Measurements from ENCODE around the gene TNS2. TPM values are rescaled to one million over a fixed set of nuclear protein-coding genes. Genes with fewer than 3 reads are reported as not detected.

The TNS2 gene
- total and polyA plus RNA-seq, 2 of the 13 experiments (the other 11 are each of a cell fraction or from before 2014, with no cell fraction given): 8.9 to 20.4 TPM

DNA sequence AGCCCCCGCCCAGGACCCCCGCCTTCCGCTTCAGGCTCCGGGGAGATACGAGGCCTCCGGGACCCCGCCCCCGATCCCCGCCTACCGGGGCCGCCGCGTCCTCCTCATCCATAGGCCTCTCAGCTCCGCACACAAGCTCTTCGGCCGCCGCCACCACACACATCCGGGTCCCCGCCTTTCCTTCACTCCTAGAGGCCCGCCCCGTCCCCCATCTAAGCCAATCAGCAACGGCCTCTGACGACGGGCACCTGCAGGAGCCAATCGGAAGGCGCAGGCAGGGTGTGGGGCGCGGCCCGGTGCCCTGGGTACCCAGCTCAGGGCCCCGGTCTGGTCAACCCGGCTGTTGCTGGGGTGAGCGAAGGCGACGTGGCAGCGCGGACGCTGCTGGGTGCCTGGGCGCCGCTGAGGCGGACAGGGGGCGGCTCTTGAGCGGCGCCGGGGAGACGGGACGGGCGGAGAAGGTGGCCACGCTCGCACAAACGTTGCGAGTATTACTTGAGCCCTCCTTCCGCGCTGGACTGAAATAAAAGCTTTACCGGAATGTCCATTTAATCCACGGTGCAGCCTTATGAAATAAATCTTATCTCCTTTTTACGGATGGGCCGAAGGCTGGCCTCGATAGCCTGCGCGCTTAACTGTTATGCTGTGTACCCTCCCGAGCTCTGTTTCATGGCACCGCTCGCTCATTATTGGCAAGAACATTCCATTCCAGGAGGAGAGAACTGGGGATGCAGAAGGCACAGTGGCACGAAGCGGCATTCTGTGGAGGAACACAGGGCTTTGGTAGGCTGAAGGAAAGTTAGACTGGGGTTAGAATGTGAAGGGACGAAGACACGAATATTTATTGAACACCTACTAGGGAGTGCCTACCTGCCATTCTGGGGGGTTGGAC is 29.6 kb downstream of the TNS2 start, which contains the start of gene SPRYD3 (continued):
- TF ChIP-seq, protein P1, sequence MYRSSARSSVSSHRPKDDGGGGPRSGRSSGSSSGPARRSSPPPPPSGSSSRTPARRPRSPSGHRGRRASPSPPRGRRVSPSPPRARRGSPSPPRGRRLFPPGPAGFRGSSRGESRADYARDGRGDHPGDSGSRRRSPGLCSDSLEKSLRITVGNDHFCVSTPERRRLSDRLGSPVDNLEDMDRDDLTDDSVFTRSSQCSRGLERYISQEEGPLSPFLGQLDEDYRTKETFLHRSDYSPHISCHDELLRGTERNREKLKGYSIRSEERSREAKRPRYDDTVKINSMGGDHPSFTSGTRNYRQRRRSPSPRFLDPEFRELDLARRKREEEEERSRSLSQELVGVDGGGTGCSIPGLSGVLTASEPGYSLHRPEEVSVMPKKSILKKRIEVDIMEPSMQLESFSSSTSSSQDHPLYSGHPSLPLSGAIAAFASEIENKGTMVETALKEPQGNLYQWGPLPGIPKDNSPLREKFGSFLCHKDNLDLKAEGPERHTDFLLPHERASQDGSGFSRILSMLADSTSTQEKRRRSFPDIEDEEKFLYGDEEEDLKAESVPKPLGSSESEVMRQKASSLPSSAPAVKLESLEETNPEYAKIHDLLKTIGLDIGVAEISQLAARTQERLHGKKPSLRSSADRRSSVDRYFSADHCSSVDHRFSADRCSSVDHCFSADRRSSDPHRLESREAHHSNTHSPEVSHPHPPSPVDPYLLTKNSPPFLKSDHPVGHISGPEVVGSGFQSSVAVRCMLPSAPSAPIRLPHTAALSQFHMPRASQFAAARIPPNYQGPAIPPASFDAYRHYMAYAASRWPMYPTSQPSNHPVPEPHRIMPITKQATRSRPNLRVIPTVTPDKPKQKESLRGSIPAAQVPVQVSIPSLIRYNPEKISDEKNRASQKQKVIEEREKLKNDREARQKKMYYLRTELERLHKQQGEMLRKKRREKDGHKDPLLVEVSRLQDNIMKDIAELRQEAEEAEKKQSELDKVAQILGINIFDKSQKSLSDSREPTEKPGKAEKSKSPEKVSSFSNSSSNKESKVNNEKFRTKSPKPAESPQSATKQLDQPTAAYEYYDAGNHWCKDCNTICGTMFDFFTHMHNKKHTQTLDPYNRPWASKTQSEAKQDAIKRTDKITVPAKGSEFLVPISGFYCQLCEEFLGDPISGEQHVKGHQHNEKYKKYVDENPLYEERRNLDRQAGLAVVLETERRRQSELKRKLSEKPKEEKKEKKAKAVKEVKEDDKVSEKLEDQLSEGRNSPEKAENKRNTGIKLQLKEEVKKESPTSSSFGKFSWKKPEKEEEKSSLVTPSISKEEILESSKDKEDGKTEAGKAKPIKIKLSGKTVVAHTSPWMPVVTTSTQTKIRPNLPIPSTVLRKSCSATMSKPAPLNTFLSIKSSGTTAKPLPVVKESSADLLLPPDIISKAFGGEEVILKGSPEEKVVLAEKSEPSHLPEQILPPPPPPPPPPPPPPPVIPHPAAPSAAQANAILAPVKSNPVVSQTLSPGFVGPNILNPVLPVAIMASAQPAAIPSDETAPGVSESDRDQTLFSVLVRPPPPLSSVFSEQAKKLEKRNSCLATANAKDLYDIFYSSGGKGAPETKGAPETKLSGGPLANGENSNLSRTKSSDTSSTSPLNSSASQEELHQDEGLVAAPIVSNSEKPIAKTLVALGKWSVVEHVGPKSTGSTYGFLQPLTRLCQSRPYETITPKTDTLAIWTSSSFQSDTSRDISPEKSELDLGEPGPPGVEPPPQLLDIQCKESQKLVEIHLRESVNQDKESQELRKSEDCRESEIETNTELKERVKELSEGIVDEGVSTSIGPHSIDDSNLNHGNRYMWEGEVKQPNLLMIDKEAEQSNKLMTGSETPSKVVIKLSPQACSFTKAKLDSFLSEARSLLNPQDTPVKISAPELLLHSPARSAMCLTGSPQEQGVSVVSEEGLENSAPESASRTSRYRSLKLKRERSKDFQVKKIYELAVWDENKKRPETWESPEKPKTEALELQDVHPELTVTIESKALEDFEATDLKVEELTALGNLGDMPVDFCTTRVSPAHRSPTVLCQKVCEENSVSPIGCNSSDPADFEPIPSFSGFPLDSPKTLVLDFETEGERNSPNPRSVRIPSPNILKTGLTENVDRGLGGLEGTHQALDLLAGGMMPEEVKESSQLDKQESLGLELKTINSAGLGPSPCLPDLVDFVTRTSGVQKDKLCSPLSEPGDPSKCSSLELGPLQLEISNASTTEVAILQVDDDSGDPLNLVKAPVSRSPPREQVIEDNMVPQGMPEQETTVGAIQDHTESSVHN (CRISPR knock-in tag; IDR thresholded peaks at IDR 0.05): no peak
- TF ChIP-seq, protein P2, sequence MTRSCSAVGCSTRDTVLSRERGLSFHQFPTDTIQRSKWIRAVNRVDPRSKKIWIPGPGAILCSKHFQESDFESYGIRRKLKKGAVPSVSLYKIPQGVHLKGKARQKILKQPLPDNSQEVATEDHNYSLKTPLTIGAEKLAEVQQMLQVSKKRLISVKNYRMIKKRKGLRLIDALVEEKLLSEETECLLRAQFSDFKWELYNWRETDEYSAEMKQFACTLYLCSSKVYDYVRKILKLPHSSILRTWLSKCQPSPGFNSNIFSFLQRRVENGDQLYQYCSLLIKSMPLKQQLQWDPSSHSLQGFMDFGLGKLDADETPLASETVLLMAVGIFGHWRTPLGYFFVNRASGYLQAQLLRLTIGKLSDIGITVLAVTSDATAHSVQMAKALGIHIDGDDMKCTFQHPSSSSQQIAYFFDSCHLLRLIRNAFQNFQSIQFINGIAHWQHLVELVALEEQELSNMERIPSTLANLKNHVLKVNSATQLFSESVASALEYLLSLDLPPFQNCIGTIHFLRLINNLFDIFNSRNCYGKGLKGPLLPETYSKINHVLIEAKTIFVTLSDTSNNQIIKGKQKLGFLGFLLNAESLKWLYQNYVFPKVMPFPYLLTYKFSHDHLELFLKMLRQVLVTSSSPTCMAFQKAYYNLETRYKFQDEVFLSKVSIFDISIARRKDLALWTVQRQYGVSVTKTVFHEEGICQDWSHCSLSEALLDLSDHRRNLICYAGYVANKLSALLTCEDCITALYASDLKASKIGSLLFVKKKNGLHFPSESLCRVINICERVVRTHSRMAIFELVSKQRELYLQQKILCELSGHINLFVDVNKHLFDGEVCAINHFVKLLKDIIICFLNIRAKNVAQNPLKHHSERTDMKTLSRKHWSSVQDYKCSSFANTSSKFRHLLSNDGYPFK (CRISPR knock-in tag; IDR thresholded peaks at IDR 0.05; ENCODE audit: borderline replicate concordance): peak; percentile 59; the same call in 1 of the 2 replicates
- TF ChIP-seq ZNF75D (CRISPR knock-in tag; IDR thresholded peaks at IDR 0.05; ENCODE audit: borderline replicate concordance) (no peak), RARA (CRISPR knock-in tag; IDR thresholded peaks at IDR 0.05) (peak; percentile 39; the same call in 1 of the 2 replicates), KDM3A (CRISPR knock-in tag; IDR thresholded peaks at IDR 0.05; ENCODE audit: low read depth) (peak; percentile 63; the same call in 1 of the 2 replicates), JDP2 (CRISPR knock-in tag; IDR thresholded peaks at IDR 0.05; ENCODE audit: borderline replicate concordance) (no peak), ZNF234 (CRISPR knock-in tag; conservative IDR thresholded peaks at IDR 0.05) (no peak; the same call in 1 of the 2 replicates), ZBTB26 (CRISPR knock-in tag; IDR thresholded peaks at IDR 0.05; ENCODE audit: borderline replicate concordance) (0 out of 2 replicates have a peak, but pooled peaks have one; percentile 65), MBD4 (IDR thresholded peaks at IDR 0.05; ENCODE audit: borderline replicate concordance, low read length) (no peak), RORA (CRISPR knock-in tag; IDR thresholded peaks at IDR 0.05) (no peak), ZNF550 (CRISPR knock-in tag; IDR thresholded peaks at IDR 0.05; ENCODE audit: borderline replicate concordance) (no peak), SRY (CRISPR knock-in tag; IDR thresholded peaks at IDR 0.05) (no peak; the same call in 1 of the 2 replicates), ESRRA (CRISPR knock-in tag; IDR thresholded peaks at IDR 0.05; ENCODE audit: low read depth) (no peak), ZNF772 (CRISPR knock-in tag; IDR thresholded peaks at IDR 0.05) (peak; percentile 80; the same call in 1 of the 2 replicates), ZNF264 (CRISPR knock-in tag; IDR thresholded peaks at IDR 0.05) (no peak), ZNF703 (CRISPR knock-in tag; IDR thresholded peaks at IDR 0.05; ENCODE audit: borderline replicate concordance) (no peak)

Measured in HepG2 (cell line).